ENCODE results near the gene DNAAF3. TPM values are rescaled to one million over a fixed set of nuclear protein-coding genes. Genes with fewer than 3 reads are reported as not detected.
"Not testable (repeated sequence)": the region's sequence is repeated elsewhere in the genome, so short reads cannot be mapped to it uniquely, and the experiment has no call there.

DNAAF3 gene
- total RNA-seq, 1 donor from 2014 or later: 9.1 TPM

DNA sequence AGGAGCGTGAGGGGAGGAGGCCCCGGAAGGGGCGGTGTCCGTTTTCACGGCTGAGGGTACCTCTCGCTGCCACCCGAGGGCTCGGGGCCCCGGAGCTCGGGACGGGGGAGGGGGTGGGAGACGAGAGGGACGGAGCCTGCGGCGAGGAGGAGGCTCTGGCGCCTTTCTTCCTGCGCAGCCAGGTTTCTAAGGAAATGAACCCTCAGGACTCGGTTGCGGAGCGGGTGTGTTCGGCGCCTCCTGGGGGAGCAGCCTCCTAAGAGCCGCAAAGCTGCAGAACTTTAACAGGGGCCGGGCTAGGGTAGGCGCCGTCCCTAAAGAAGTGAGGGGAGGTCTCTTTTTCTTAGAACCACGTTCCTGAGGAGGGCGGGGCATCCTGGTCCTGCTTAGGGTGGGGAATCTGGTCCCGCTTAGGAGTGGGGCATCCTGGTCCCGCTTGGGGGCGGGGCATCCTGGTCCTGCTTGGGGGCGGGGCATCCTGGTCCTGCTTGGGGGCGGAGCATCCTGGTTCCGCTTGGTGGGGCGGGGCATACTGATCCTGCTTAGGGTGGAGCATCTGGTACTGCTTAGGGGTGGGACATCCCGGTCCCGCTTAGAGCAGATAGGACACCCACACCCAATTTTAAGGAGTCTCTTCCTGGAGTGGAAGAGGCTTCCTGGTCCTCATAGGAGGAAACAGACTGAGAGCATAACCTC is 7.4 kb upstream of the DNAAF3 start:
- H3K9me3 Mint-ChIP-seq: peaks cover 11% of the 10 kb centered on the region
- Histone ChIP-seq H3K27ac (no peak overlapping the region), H4K20me1 (ENCODE audit: low read depth) (no peaks in the 10 kb centered on the region), H3K27me3 (peaks cover 85% of the 10 kb centered on the region), H3K79me2 (ENCODE audit: low read depth) (no peaks in the 10 kb centered on the region), H3K4me1 (no peaks in the 10 kb centered on the region), H3K4me2 (peak overlapping the region; percentile 92), H3K9me3 (ENCODE audit: low read depth) (no peaks in the 10 kb centered on the region), H3K36me3 (no peaks in the 10 kb centered on the region), H3F3A (ENCODE audit: low read depth) (peaks cover 23% of the 10 kb centered on the region), H3K4me3 (peak overlapping the region; percentile 64), H3K9ac (no peak overlapping the region), H2AFZ (replicated peaks) (peak overlapping the region; percentile 81)
- peaks cover 2% of the 10 kb centered on the region for H3K36me3 Mint-ChIP-seq
- H3K27me3 Mint-ChIP-seq (ENCODE audit: insufficient read depth, low read depth): peaks cover 49% of the 10 kb centered on the region
- H3K4me1 Mint-ChIP-seq: peaks cover 31% of the 10 kb centered on the region
- H3K4me3 Mint-ChIP-seq: peak overlapping the region; percentile 84
- TF ChIP-seq, protein P1, sequence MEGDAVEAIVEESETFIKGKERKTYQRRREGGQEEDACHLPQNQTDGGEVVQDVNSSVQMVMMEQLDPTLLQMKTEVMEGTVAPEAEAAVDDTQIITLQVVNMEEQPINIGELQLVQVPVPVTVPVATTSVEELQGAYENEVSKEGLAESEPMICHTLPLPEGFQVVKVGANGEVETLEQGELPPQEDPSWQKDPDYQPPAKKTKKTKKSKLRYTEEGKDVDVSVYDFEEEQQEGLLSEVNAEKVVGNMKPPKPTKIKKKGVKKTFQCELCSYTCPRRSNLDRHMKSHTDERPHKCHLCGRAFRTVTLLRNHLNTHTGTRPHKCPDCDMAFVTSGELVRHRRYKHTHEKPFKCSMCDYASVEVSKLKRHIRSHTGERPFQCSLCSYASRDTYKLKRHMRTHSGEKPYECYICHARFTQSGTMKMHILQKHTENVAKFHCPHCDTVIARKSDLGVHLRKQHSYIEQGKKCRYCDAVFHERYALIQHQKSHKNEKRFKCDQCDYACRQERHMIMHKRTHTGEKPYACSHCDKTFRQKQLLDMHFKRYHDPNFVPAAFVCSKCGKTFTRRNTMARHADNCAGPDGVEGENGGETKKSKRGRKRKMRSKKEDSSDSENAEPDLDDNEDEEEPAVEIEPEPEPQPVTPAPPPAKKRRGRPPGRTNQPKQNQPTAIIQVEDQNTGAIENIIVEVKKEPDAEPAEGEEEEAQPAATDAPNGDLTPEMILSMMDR (IDR thresholded peaks at IDR 0.05): peak; percentile 6
- TF ChIP-seq EZH2phosphoT487 (IDR thresholded peaks at IDR 0.05): no peak
- no peak for TF ChIP-seq EZH2 (IDR thresholded peaks at IDR 0.05)
- peak; percentile 89 for DNase-seq (ENCODE audit: low spot score)
- H3K27ac Mint-ChIP-seq: no peak overlapping the region

DNA sequence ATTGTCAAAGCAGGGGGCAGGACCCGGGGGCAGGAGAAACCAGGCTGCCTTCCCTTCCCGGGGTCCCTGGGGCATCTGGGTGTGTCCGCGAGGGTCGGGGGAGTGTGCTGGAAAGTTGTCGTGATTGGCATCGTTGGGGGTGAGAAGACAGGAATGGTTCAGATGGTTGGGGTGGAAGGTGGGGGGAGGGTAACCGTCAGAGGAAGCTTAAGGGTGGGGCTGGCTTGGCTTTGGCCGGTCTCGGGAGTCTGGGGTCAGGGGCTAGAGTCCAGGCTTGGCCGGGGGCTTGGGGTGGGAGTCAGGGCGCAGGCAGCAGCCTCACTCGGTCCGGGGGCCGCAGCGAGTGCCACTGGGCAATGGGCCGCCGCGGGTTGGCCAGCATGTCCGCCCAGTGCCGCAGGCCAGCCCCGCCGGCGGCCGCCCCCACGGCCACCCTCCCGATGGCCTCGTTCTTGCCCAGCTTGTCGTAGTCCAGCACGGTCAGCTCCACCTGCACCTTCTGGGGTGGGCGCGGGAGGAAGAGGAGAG is 6.8 kb upstream of the DNAAF3 start:
- Histone ChIP-seq H2AFZ (replicated peaks) (peak overlapping the region; percentile 81), H4K20me1 (ENCODE audit: low read depth) (no peaks in the 10 kb centered on the region), H3K27ac (no peak overlapping the region), H3K4me3 (peak overlapping the region; percentile 64), H3K4me2 (peak overlapping the region; percentile 92), H3K27me3 (peaks cover 91% of the 10 kb centered on the region), H3F3A (ENCODE audit: low read depth) (peaks cover 23% of the 10 kb centered on the region), H3K36me3 (no peaks in the 10 kb centered on the region), H3K79me2 (ENCODE audit: low read depth) (no peaks in the 10 kb centered on the region), H3K9me3 (ENCODE audit: low read depth) (no peaks in the 10 kb centered on the region), H3K9ac (no peak overlapping the region), H3K4me1 (no peaks in the 10 kb centered on the region)
- Mint-ChIP-seq H3K27me3 (ENCODE audit: insufficient read depth, low read depth) (peaks cover 46% of the 10 kb centered on the region), H3K9me3 (peaks cover 11% of the 10 kb centered on the region), H3K4me1 (peaks cover 26% of the 10 kb centered on the region), H3K27ac (no peak overlapping the region), H3K4me3 (peak overlapping the region; percentile 84), H3K36me3 (peaks cover 2% of the 10 kb centered on the region)
- TF ChIP-seq, protein P1 (IDR thresholded peaks at IDR 0.05): no peak
- no peak for TF ChIP-seq EZH2phosphoT487 (IDR thresholded peaks at IDR 0.05)
- no peak for TF ChIP-seq EZH2 (IDR thresholded peaks at IDR 0.05)
- DNase-seq (ENCODE audit: low spot score): no peak

DNA sequence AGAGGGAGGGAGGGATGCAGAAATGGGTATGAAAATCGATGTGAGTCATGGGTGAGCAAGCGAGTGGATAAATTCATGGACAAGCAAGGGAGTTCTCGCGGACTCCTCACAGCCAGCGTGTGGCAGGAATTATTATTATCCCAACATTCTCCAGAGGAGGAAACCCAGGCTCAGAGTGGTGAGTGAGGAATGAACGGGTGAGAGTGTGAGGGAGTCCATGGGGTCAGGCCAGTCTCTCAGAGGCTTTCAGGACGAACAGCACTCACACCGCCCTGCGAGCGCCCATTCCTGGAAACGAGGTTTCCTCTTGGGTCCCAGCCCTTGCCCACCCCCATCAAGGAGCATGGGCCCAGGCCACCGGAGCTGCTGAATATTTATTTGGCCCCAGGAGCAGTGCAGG is 6.3 kb upstream of the DNAAF3 start:
- peaks cover 23% of the 10 kb centered on the region for H3F3A ChIP-seq (ENCODE audit: low read depth)
- H3K4me3 ChIP-seq: peak overlapping the region; percentile 64
- Mint-ChIP-seq H3K9me3 (peaks cover 11% of the 10 kb centered on the region), H3K4me1 (peaks cover 24% of the 10 kb centered on the region), H3K4me3 (peak overlapping the region; percentile 84), H3K27me3 (ENCODE audit: insufficient read depth, low read depth) (peaks cover 46% of the 10 kb centered on the region), H3K27ac (no peak overlapping the region), H3K36me3 (peaks cover 2% of the 10 kb centered on the region)
- no peaks in the 10 kb centered on the region for H3K79me2 ChIP-seq (ENCODE audit: low read depth)
- H3K9ac ChIP-seq: no peak overlapping the region
- no peaks in the 10 kb centered on the region for H4K20me1 ChIP-seq (ENCODE audit: low read depth)
- no peaks in the 10 kb centered on the region for H3K9me3 ChIP-seq (ENCODE audit: low read depth)
- no peak for TF ChIP-seq EZH2 (IDR thresholded peaks at IDR 0.05)
- TF ChIP-seq, protein P1 (IDR thresholded peaks at IDR 0.05): no peak
- H3K27me3 ChIP-seq: peaks cover 94% of the 10 kb centered on the region
- H3K4me2 ChIP-seq: peak overlapping the region; percentile 92
- peak overlapping the region; percentile 81 for H2AFZ ChIP-seq (replicated peaks)
- no peak overlapping the region for H3K27ac ChIP-seq
- no peak for DNase-seq (ENCODE audit: low spot score)
- H3K4me1 ChIP-seq: no peaks in the 10 kb centered on the region
- no peaks in the 10 kb centered on the region for H3K36me3 ChIP-seq

DNA sequence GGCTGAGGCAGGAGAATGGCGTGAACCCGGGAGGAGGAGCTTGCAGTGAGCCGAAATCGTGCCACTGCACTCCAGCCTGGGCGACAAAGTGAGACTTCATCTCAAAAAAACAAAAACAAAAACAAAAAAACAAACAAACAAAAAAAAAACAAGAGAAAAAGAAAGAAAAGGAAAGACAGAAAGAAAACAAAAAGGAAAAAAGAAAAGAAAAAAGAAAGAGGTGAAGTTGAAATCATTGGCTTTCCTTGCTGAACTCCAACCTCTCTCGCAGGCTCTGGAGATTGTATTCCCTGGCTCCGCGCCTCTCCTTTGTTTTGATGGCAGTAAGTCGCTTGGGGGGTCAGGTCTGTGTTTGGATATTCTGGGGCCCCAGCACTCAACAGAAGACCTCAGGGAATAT is 5.9 kb upstream of the DNAAF3 start:
- H3K9me3 ChIP-seq (ENCODE audit: low read depth); H3K36me3 ChIP-seq; H3K27ac Mint-ChIP-seq; DNase-seq (ENCODE audit: low spot score); H3K4me1 ChIP-seq; H3K27ac ChIP-seq; H2AFZ ChIP-seq (replicated peaks); H3K9ac ChIP-seq; H4K20me1 ChIP-seq (ENCODE audit: low read depth); H3K36me3 Mint-ChIP-seq; H3K79me2 ChIP-seq (ENCODE audit: low read depth): not testable (repeated sequence)
- H3F3A ChIP-seq (ENCODE audit: low read depth): peaks cover 23% of the 10 kb centered on the region
- H3K4me3 Mint-ChIP-seq: peak overlapping the region; percentile 84
- peak overlapping the region; percentile 92 for H3K4me2 ChIP-seq
- peaks cover 11% of the 10 kb centered on the region for H3K9me3 Mint-ChIP-seq
- H3K27me3 ChIP-seq: peaks cover 94% of the 10 kb centered on the region
- peak overlapping the region; percentile 64 for H3K4me3 ChIP-seq
- H3K4me1 Mint-ChIP-seq: peaks cover 24% of the 10 kb centered on the region
- H3K27me3 Mint-ChIP-seq (ENCODE audit: insufficient read depth, low read depth): peaks cover 44% of the 10 kb centered on the region

Measured in neural progenitor cell (in vitro differentiated cells).